ENCODE data around the gene WNT4.

DNA sequence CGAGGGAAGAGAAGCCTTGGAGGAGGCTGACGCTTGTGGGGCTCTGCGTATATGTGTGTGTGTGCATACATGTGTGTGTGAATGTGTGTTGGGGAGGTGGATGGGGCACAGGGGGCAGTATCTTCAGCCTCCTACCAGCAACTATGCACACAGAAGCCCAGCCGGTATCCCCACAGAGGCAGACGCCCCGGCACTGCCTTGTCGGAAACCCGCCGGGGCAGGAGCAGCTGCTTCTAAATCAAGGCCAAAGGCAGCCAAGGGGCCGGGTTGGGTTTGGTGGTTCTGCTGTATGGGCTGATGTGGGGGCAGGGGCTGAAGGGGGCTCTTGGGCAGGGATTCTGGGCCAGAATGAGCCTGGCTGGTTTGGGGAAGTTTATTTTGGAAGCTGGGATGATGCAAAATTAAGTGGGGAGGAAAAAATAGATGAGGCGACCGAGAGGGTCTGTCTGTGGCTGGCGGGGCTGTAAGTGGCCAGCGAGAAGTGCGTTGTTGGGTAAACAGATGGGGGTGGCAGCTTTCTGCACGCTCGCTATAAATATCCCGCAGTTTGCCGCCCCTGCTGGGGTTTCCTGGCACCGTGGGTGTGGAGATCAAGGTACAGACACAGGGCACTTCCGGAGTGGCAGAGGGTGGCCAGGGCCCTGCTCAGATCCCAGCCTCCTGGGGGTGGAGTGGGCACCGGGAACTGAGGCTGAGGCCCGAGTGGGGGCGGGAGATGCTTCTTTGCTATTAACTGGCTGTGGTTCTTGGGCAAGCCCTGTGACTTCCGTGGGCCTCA, 11.0 kb upstream of the WNT4 start:
- no peak for TF ChIP-seq POLR2A (IDR thresholded peaks at IDR 0.05; ENCODE audit: low read depth, low read length)
- TF ChIP-seq, protein P1, sequence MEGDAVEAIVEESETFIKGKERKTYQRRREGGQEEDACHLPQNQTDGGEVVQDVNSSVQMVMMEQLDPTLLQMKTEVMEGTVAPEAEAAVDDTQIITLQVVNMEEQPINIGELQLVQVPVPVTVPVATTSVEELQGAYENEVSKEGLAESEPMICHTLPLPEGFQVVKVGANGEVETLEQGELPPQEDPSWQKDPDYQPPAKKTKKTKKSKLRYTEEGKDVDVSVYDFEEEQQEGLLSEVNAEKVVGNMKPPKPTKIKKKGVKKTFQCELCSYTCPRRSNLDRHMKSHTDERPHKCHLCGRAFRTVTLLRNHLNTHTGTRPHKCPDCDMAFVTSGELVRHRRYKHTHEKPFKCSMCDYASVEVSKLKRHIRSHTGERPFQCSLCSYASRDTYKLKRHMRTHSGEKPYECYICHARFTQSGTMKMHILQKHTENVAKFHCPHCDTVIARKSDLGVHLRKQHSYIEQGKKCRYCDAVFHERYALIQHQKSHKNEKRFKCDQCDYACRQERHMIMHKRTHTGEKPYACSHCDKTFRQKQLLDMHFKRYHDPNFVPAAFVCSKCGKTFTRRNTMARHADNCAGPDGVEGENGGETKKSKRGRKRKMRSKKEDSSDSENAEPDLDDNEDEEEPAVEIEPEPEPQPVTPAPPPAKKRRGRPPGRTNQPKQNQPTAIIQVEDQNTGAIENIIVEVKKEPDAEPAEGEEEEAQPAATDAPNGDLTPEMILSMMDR (IDR thresholded peaks at IDR 0.05 in 2 of 3, conservative IDR thresholded peaks at IDR 0.05 in 1 of 3; ENCODE audit: control insufficient read depth in 2 of 3, extremely low read depth in 1 of 3, insufficient read depth in 1 of 3, low read depth in 3 of 3, low read length in 3 of 3): no peak
